HG02588 (cell line): Measurements from ENCODE around the gene TNRC6B.
"Not testable (repeated sequence)": the region's sequence is repeated elsewhere in the genome, so short reads cannot be mapped to it uniquely, and the experiment has no call there.

ENCODE experiments used
- ATAC-seq: cut with Tn5 transposase; IDR thresholded peaks from one replicate; pipeline ENCODE4 v1.9.1; 2021; ENCODE audit warnings: mild to moderate bottlenecking, moderate library complexity; ENCODE audit not compliant: unreplicated experiment

The TNRC6B gene

GRCh38 chr22:40279017-40279416 lies 101.3 kb downstream of the TNRC6B start:
- ATAC-seq: no peak

GRCh38 chr22:40281717-40282116 lies 104.0 kb downstream of the TNRC6B start:
- no peak for ATAC-seq

- no peak for ATAC-seq
These were observed 107.8 kb downstream of the TNRC6B start for GRCh38 chr22:40285513-40285912.

GRCh38 chr22:40289991-40290459 lies 112.3 kb downstream of the TNRC6B start:
- peak; percentile 63 for ATAC-seq

GRCh38 chr22:40290516-40290915 lies 112.8 kb downstream of the TNRC6B start:
- no peak for ATAC-seq

GRCh38 chr22:40294696-40295095 lies 117.0 kb downstream of the TNRC6B start:
- ATAC-seq: no peak

- no peak for ATAC-seq
These were observed 122.6 kb downstream of the TNRC6B start for GRCh38 chr22:40300316-40300715.

- ATAC-seq: no peak
These were observed 123.4 kb downstream of the TNRC6B start for GRCh38 chr22:40300884-40301672.

- no peak for ATAC-seq
These were observed 124.4 kb downstream of the TNRC6B start for GRCh38 chr22:40302149-40302548.

GRCh38 chr22:40305625-40306024 lies 127.9 kb downstream of the TNRC6B start:
- no peak for ATAC-seq

GRCh38 chr22:40308999-40309573 lies 131.4 kb downstream of the TNRC6B start:
- ATAC-seq: no peak

GRCh38 chr22:40309631-40310030 lies 131.9 kb downstream of the TNRC6B start:
- no peak for ATAC-seq

- ATAC-seq: no peak
These were observed 132.5 kb downstream of the TNRC6B start for GRCh38 chr22:40310081-40310767.

- ATAC-seq: no peak
These were observed 133.0 kb downstream of the TNRC6B start for GRCh38 chr22:40310768-40311120.

- not testable (repeated sequence) for ATAC-seq
These were observed 133.9 kb downstream of the TNRC6B start for GRCh38 chr22:40311646-40312045.

- no peak for ATAC-seq
These were observed 134.3 kb downstream of the TNRC6B start for GRCh38 chr22:40312050-40312449.

- ATAC-seq: no peak
These were observed 135.3 kb downstream of the TNRC6B start for GRCh38 chr22:40313007-40313406.

GRCh38 chr22:40314041-40314440 lies 136.3 kb downstream of the TNRC6B start:
- no peak for ATAC-seq

GRCh38 chr22:40320687-40321086 lies 143.0 kb downstream of the TNRC6B start:
- ATAC-seq: no peak

GRCh38 chr22:40322021-40322420 lies 144.3 kb downstream of the TNRC6B start:
- no peak for ATAC-seq

- ATAC-seq: no peak
These were observed 145.2 kb downstream of the TNRC6B start for GRCh38 chr22:40322818-40323447.
